Activated CD4-positive, alpha-beta T cell treated with anti-CD3 and anti-CD28 coated beads, Interleukin-2, amount 50 U/mL, for 48 hours (primary cell): Measurements from ENCODE around the gene PPP6R2.
A peak's percentile ranks its signal among the peaks of the same experiment; 100 is the strongest.

Experiments used
- DNase-seq, 2 experiments: peaks; one replicate each; pipeline ENCODE4 v3.0.0-alpha.2; 2020

The PPP6R2 gene

DNA sequence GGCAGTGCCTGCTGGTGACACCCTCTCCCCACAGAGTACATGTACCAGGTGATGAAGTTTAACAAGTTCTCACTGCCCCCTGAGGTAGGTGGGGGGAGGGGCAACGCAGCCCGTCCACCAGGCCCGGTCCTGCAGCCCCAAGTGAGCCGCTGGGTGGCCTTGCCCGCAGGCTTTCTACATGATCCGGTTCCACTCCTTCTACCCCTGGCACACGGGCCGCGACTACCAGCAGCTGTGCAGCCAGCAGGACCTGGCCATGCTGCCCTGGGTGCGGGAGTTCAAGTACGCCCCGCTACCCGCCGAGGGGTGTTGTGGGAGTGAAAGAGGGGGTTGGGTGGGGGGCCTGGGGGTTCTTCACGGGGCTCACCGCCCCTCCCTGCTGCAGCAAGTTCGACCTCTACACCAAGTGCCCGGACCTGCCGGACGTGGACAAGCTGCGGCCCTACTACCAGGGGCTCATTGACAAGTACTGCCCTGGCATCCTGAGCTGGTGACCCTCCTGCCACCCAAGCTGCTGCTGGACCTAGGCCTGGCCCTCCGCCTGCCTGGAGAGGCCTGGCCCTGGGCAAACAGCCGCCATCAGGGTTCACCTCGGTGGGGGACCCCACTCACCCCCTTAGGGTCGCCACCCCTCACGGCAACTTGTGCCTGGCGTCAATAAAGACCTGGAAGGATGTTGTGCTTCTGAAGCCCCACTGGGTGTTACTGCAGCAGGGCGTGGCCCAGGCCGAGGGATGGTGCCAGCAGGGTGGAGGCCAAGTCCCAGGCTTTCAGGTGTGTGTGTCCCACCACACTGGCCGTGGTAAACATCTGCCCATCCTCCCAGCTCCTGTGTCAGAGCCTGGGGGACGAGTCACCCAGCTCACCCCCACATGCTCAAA, 146.5 kb downstream of the PPP6R2 start:
- no peak for DNase-seq

DNA sequence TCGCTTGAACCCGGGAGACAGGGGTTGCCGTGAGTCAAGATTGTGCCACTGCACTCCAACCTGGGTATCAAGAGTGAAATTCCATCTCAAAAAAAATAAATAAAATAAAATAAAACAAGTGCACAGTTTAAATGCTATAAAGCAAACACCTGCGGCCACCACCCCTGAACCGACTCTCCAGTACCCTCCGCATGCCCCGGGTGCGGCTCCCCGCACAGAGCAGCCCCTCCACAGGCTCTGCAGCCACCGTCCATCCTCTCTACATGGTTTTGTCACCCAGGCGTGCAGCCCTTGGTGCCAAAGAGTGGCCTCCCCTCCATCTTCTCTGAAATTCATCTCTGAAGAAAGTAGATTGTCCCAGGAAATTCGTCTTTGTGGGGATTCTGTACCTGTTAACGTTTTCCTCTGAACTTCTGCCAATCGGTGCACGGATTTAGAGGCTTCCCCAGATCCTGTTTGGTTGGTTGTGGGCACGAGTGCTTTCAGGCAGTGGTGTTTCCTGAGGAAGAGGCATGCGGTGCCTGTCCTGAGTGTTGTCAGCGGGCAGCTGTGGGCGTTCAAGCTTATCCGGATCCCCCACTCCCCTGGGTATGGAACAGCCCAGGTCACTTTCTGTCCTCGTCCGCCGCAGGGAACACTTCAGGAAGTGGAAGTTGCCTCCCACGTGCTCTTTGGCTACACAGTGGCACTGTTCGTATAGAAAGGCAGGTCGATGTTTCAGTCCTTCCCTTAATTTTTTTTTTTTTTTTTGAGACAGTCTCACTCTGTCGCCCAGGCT, 147.6 kb downstream of the PPP6R2 start:
- peak in 1 of 2 experiments; percentile 33 for DNase-seq
